HepG2 (cell line): Measurements from ENCODE around the gene COPS6. TPM values are rescaled to one million over a fixed set of nuclear protein-coding genes. Genes with fewer than 3 reads are reported as not detected.

Experiments used
- BATF2 ChIP-seq: sonication (generic); formaldehyde crosslinking; IDR thresholded peaks from 2 replicates; pipeline ENCODE4 v1.8.0; 2022; ENCODE audit warnings: mild to moderate bottlenecking, missing genetic modification reagents, moderate library complexity
- FOXO4 ChIP-seq: sonication (generic); formaldehyde crosslinking; conservative IDR thresholded peaks from 2 replicates; pipeline ENCODE4 v1.8.1; 2023; ENCODE audit warnings: missing genetic modification reagents
- HMG20B ChIP-seq: conservative IDR thresholded peaks from 2 replicates; pipeline ENCODE4 v1.6.1; 2016; ENCODE audit warnings: missing genetic modification reagents, missing compliant biosample characterization
- IKZF5 ChIP-seq: IDR thresholded peaks from 2 replicates; pipeline ENCODE4 v1.6.1; 2018; ENCODE audit warnings: missing genetic modification reagents, mild to moderate bottlenecking, missing compliant biosample characterization
- KDM5A ChIP-seq: fragments of 200-600 bp; sonication (generic); IDR thresholded peaks from 2 replicates; pipeline ENCODE4 v1.7.0; 2018; ENCODE audit warnings: antibody characterized with exemption, mild to moderate bottlenecking, low read length, borderline replicate concordance
- MED1 ChIP-seq: sonication (generic); formaldehyde crosslinking; IDR thresholded peaks from 2 replicates; pipeline ENCODE4 v1.4.0; 2020; ENCODE audit warnings: missing genetic modification reagents
- MED13 ChIP-seq: sonication (generic); formaldehyde crosslinking; IDR thresholded peaks from 2 replicates; pipeline ENCODE4 v1.5.0; 2020; ENCODE audit warnings: missing genetic modification reagents
- NFKBIZ ChIP-seq: IDR thresholded peaks from 2 replicates; pipeline ENCODE4 v1.6.1; 2018; ENCODE audit warnings: missing genetic modification reagents, missing compliant biosample characterization
- NFYC ChIP-seq: IDR thresholded peaks from 2 replicates; pipeline ENCODE4 v1.6.1; 2016; ENCODE audit warnings: missing genetic modification reagents, missing compliant biosample characterization
- PCBP1 ChIP-seq: fragments of 200-400 bp; formaldehyde crosslinking; IDR thresholded peaks from 2 replicates; pipeline ENCODE4 v1.6.1; 2017; ENCODE audit warnings: mild to moderate bottlenecking, low read depth, low read length, borderline replicate concordance
- SMAD3 ChIP-seq: sonication (generic); formaldehyde crosslinking; IDR thresholded peaks from 2 replicates; pipeline ENCODE4 v1.4.0; 2020; ENCODE audit warnings: missing genetic modification reagents
- TFDP1 ChIP-seq: IDR thresholded peaks from 2 replicates; pipeline ENCODE4 v1.6.1; 2016; ENCODE audit warnings: missing compliant biosample characterization, missing genetic modification reagents, borderline replicate concordance
- TP53 ChIP-seq: sonication (generic); formaldehyde crosslinking; conservative IDR thresholded peaks from 2 replicates; pipeline ENCODE4 v1.4.0; 2020; ENCODE audit warnings: missing genetic modification reagents
- U2AF2 ChIP-seq: fragments of 200-400 bp; formaldehyde crosslinking; IDR thresholded peaks from 2 replicates; pipeline ENCODE4 v1.6.1; 2017; ENCODE audit warnings: low read depth, mild to moderate bottlenecking, low read length
- ZFP41 ChIP-seq: sonication (generic); formaldehyde crosslinking; IDR thresholded peaks from 2 replicates; pipeline ENCODE4 v1.4.0; 2020; ENCODE audit warnings: mild to moderate bottlenecking, missing genetic modification reagents, borderline replicate concordance
- ZGPAT ChIP-seq: IDR thresholded peaks from 2 replicates; pipeline ENCODE4 v1.6.1; 2016; ENCODE audit warnings: mild to moderate bottlenecking
- ZNF101 ChIP-seq: sonication (generic); formaldehyde crosslinking; IDR thresholded peaks from 2 replicates; pipeline ENCODE4 v1.4.0; 2020; ENCODE audit warnings: mild to moderate bottlenecking, low read depth, missing genetic modification reagents, borderline replicate concordance
- ZNF343 ChIP-seq: sonication (generic); formaldehyde crosslinking; IDR thresholded peaks from 2 replicates; pipeline ENCODE4 v1.4.0; 2020; ENCODE audit warnings: mild to moderate bottlenecking, missing genetic modification reagents
- ZNF383 ChIP-seq: sonication (generic); formaldehyde crosslinking; IDR thresholded peaks from 2 replicates; pipeline ENCODE4 v1.4.0; 2020; ENCODE audit warnings: missing genetic modification reagents, mild to moderate bottlenecking, borderline replicate concordance
- ZNF556 ChIP-seq: sonication (generic); formaldehyde crosslinking; IDR thresholded peaks from 2 replicates; pipeline ENCODE4 v1.4.0; 2020; ENCODE audit warnings: mild to moderate bottlenecking, missing genetic modification reagents, borderline replicate concordance
- ZNF605 ChIP-seq: sonication (generic); formaldehyde crosslinking; IDR thresholded peaks from 2 replicates; pipeline ENCODE4 v1.8.0; 2022; ENCODE audit warnings: mild to moderate bottlenecking, missing genetic modification reagents
- ZUFSP ChIP-seq: sonication (generic); formaldehyde crosslinking; IDR thresholded peaks from 2 replicates; pipeline ENCODE4 v1.9.0; 2021; ENCODE audit warnings: missing genetic modification reagents, mild to moderate bottlenecking, borderline replicate concordance
- polyA plus RNA-seq, 8 experiments: library from polyadenylated mRNA; depleted of rRNA in 3 of 8; stranded (reverse) in 7 of 8; unstranded in 1 of 8; fragments of >200 nt; fragmentation: Illumina TruSeq in 4 of 8; extraction: Trizol in 4 of 8; gene quantifications; 2 replicates each; pipeline versions ENCODE4 v1.2.1 to v1.2.3, GENCODE V29; 2011 to 2016; ENCODE audit warnings: low read depth in 4 of 8, missing spikeins in 1 of 8, mixed read lengths in 1 of 8; ENCODE audit not compliant: insufficient read depth in 1 of 8
- total RNA-seq, 5 experiments: library from RNA; depleted of rRNA; stranded (reverse); fragments of >200 nt; fragmentation: Illumina TruSeq; extraction: Trizol; gene quantifications; 2 replicates each; pipeline ENCODE4 v1.2.3, GENCODE V29; 2016; ENCODE audit warnings: low read depth in 1 of 5

COPS6 gene
- total and polyA plus RNA-seq, 2 of the 13 experiments (the other 11 are each of a cell fraction or from before 2014, with no cell fraction given) = 33.4 to 117 TPM

- TF ChIP-seq MED1 = peak; percentile 59; the same call in 1 of the 2 replicates
- peak; percentile 51; the same call in 1 of the 2 replicates for TF ChIP-seq MED13 (CRISPR knock-in tag)
- 0 out of 2 replicates have a peak, but pooled peaks have one; percentile 17 for TF ChIP-seq IKZF5
- TF ChIP-seq BATF2 (CRISPR knock-in tag) = no peak
- no peak for TF ChIP-seq ZUFSP (CRISPR knock-in tag)
- TF ChIP-seq TP53 (CRISPR knock-in tag) = no peak
- TF ChIP-seq PCBP1 = 0 out of 2 replicates have a peak, but pooled peaks have one; percentile 60
- no peak for TF ChIP-seq ZFP41 (CRISPR knock-in tag)
- TF ChIP-seq FOXO4 = 0 out of 2 replicates have a peak, but pooled peaks have one; percentile 68
- no peak for TF ChIP-seq ZNF343 (CRISPR knock-in tag)
- TF ChIP-seq ZGPAT (CRISPR knock-in tag) = peak; percentile 46; the same call in 1 of the 2 replicates
- TF ChIP-seq U2AF2 = no peak
- no peak for TF ChIP-seq ZNF101 (CRISPR knock-in tag)
- no peak for TF ChIP-seq TFDP1
- no peak for TF ChIP-seq ZNF383
- TF ChIP-seq HMG20B (CRISPR knock-in tag) = no peak
- peak; percentile 85 for TF ChIP-seq ZNF605 (CRISPR knock-in tag)
- no peak for TF ChIP-seq NFKBIZ
- no peak for TF ChIP-seq SMAD3 (CRISPR knock-in tag)
- TF ChIP-seq ZNF556 (CRISPR knock-in tag) = no peak
- TF ChIP-seq NFYC (CRISPR knock-in tag) = no peak
- peak; percentile 63; the same call in 1 of the 2 replicates for TF ChIP-seq KDM5A
Measured at GRCh38 chr7:100049441-100050291, 39.1 kb upstream of the COPS6 start, which contains the start of gene ZSCAN21 (continued).
